PC-9 (cell line): Measurements from ENCODE around the gene FZD7. TPM values are rescaled to one million over a fixed set of nuclear protein-coding genes. Genes with fewer than 3 reads are reported as not detected.

ENCODE experiments used
- BruUV-seq: library from RNA; stranded (reverse); fragments of 400-500 nt; replicated peaks from 2 replicates; lab custom pipeline; 2021; lab: Mats Ljungman, UMichigan
- CTCF ChIA-PET: fragments of 300-600 bp; sonication (Branson Sonifier 250); formaldehyde crosslinking; loops from one replicate; lab custom pipeline; 2022; ENCODE audit warnings: antibody characterized with exemption; lab: Charles Lee
- POLR2A ChIA-PET: fragments of 300-600 bp; sonication (Branson Sonifier 250); formaldehyde crosslinking; loops from one replicate; lab custom pipeline; 2022; ENCODE audit warnings: antibody characterized with exemption; ENCODE audit not compliant: unreplicated experiment; lab: Charles Lee
- DNase-seq, 2 experiments: peaks; one replicate each; pipeline versions ENCODE4 v3.0.0 to v3.0.0-alpha.2; 2015 to 2022; ENCODE audit warnings: mixed read lengths in 1 of 2
- H2AFZ ChIP-seq: fragments of 200-600 bp; sonication (generic); 2 replicates; pipeline ENCODE4 v1.8.1; 2017; ENCODE audit warnings: antibody characterized with exemption
- H3F3A ChIP-seq: fragments of 200-600 bp; sonication (generic); 2 replicates; pipeline ENCODE4 v1.8.1; 2017; ENCODE audit warnings: antibody characterized with exemption, mild to moderate bottlenecking, low read depth; ENCODE audit not compliant: insufficient read depth
- H3K27ac ChIP-seq: fragments of 200-600 bp; sonication (generic); 2 replicates; pipeline ENCODE4 v1.6.1; 2016; ENCODE audit warnings: mixed run types
- H3K27me3 ChIP-seq: fragments of 200-600 bp; sonication (generic); 2 replicates; pipeline ENCODE4 v1.6.1; 2016; ENCODE audit warnings: low read depth, mixed run types; ENCODE audit not compliant: insufficient read depth
- H3K36me3 ChIP-seq: fragments of 200-600 bp; sonication (generic); 2 replicates; pipeline ENCODE4 v1.6.1; 2016; ENCODE audit warnings: low read depth, mixed run types
- H3K4me1 ChIP-seq: fragments of 200-600 bp; sonication (generic); replicated peaks from 2 replicates; pipeline ENCODE4 v1.6.1; 2016; ENCODE audit warnings: mixed run types; ENCODE audit not compliant: insufficient read depth
- H3K4me2 ChIP-seq: fragments of 200-600 bp; sonication (generic); 2 replicates; pipeline ENCODE4 v1.6.1; 2017; ENCODE audit warnings: mixed run types
- H3K4me3 ChIP-seq: fragments of 200-600 bp; sonication (generic); 2 replicates; pipeline ENCODE4 v1.6.1; 2016; ENCODE audit warnings: mixed run types
- H3K79me2 ChIP-seq: fragments of 200-600 bp; sonication (generic); 2 replicates; pipeline ENCODE4 v1.6.1; 2017; ENCODE audit warnings: low read depth, mixed run types
- H3K9me2 ChIP-seq: fragments of 200-600 bp; sonication (generic); 2 replicates; pipeline ENCODE4 v1.8.1; 2017; ENCODE audit warnings: mild to moderate bottlenecking; ENCODE audit not compliant: insufficient read depth
- H3K9me3 ChIP-seq: fragments of 200-600 bp; sonication (generic); 2 replicates; pipeline ENCODE4 v1.8.1; 2016; ENCODE audit warnings: low read depth; ENCODE audit not compliant: insufficient read depth
- H4K20me1 ChIP-seq: fragments of 200-600 bp; sonication (generic); 2 replicates; pipeline ENCODE4 v1.8.1; 2017; ENCODE audit not compliant: insufficient read depth
- CTCF ChIP-seq: fragments of 200-600 bp; sonication (generic); conservative IDR thresholded peaks from 2 replicates; pipeline ENCODE4 v1.6.1; 2017; ENCODE audit warnings: mixed run types, antibody characterized with exemption, mild to moderate bottlenecking, moderate library complexity
- EZH2 ChIP-seq: fragments of 200-600 bp; sonication (generic); IDR thresholded peaks from 2 replicates; pipeline ENCODE4 v1.8.0; 2017; ENCODE audit warnings: antibody characterized with exemption, low read depth
- intact Hi-C: fragments of 100-400 bp; cut with micrococcal nuclease; formaldehyde crosslinking; loops from one replicate; pipeline ENCODE4 v1.10.0; 2022; ENCODE audit not compliant: unreplicated experiment
- total RNA-seq: library from RNA; stranded (reverse); gene quantifications from 2 replicates; pipeline ENCODE4 v1.2.3, GENCODE V29; 2021

FZD7 gene
- total RNA-seq, 1 experiment from 2014 or later = 26.8 TPM

DNA sequence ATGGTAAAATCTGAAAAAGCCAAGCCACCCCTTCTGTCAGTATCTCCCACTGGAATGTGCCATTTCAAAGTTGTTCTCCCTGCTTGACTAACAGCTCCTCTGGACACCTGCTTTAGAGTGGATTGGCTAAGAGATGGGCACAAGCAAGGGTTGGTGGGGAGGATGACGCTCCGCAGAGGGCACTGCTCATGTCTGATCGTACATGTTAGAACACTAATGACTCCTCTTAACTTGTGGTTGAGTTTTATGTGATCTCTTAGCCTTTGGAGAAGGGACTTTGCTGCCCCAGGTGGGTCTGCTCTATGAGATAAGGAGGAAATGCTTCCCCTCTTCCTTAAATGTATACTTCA, 31.2 kb downstream of the FZD7 start:
- no peaks in the 10 kb centered on the region for H3K9me2 ChIP-seq
- ChIA-PET POLR2A (interaction anchor here (0.7 kb wide), 1 partner anchor 157 kb away, joined by 4 read pairs; no protein-coding TSS in a partner anchor), CTCF (no interaction called here)
- H3K9me3 ChIP-seq = no peaks in the 10 kb centered on the region
- intact Hi-C loops = no loop called here
- H3F3A ChIP-seq = no peaks in the 10 kb centered on the region
- no peaks in the 10 kb centered on the region for H4K20me1 ChIP-seq
- TF ChIP-seq CTCF (no peak), EZH2 (no peak)
- H3K27ac ChIP-seq = no peak overlapping the region
- H3K4me2 ChIP-seq = no peak overlapping the region
- no peak overlapping the region for H2AFZ ChIP-seq
- H3K27me3 ChIP-seq = no peaks in the 10 kb centered on the region
- H3K4me1 ChIP-seq = no peaks in the 10 kb centered on the region
- DNase-seq = no peak
- no peaks in the 10 kb centered on the region for H3K79me2 ChIP-seq
- no TSS peak for BruUV-seq
- no peaks in the 10 kb centered on the region for H3K36me3 ChIP-seq
- H3K4me3 ChIP-seq = no peak overlapping the region

GRCh38 chr2:202065876-202066275, 32.2 kb downstream of the FZD7 start:
- H3K4me1 ChIP-seq = no peaks in the 10 kb centered on the region
- BruUV-seq = no TSS peak
- intact Hi-C loops = no loop called here
- no peaks in the 10 kb centered on the region for H3K9me2 ChIP-seq
- H3K9me3 ChIP-seq = no peaks in the 10 kb centered on the region
- no peak overlapping the region for H3K4me2 ChIP-seq
- DNase-seq = no peak
- H4K20me1 ChIP-seq = no peaks in the 10 kb centered on the region
- no peaks in the 10 kb centered on the region for H3F3A ChIP-seq
- ChIA-PET CTCF (no interaction called here), POLR2A (no interaction called here)
- H3K4me3 ChIP-seq = no peak overlapping the region
- H3K27me3 ChIP-seq = no peaks in the 10 kb centered on the region
- H3K27ac ChIP-seq = no peak overlapping the region
- H3K36me3 ChIP-seq = no peaks in the 10 kb centered on the region
- no peak overlapping the region for H2AFZ ChIP-seq
- TF ChIP-seq CTCF (no peak), EZH2 (no peak)
- no peaks in the 10 kb centered on the region for H3K79me2 ChIP-seq

GRCh38 chr2:202066875-202067274, 33.2 kb downstream of the FZD7 start:
- DNase-seq = no peak
- no peak overlapping the region for H3K27ac ChIP-seq
- H3K27me3 ChIP-seq = no peaks in the 10 kb centered on the region
- H3K9me2 ChIP-seq = no peaks in the 10 kb centered on the region
- H3K36me3 ChIP-seq = no peaks in the 10 kb centered on the region
- ChIA-PET CTCF (no interaction called here), POLR2A (no interaction called here)
- H3K4me2 ChIP-seq = no peak overlapping the region
- intact Hi-C loops = no loop called here
- no peak overlapping the region for H3K4me3 ChIP-seq
- H3K4me1 ChIP-seq = no peaks in the 10 kb centered on the region
- H4K20me1 ChIP-seq = no peaks in the 10 kb centered on the region
- H3K79me2 ChIP-seq = no peaks in the 10 kb centered on the region
- no TSS peak for BruUV-seq
- no peaks in the 10 kb centered on the region for H3K9me3 ChIP-seq
- no peaks in the 10 kb centered on the region for H3F3A ChIP-seq
- TF ChIP-seq CTCF (no peak), EZH2 (no peak)
- H2AFZ ChIP-seq = no peak overlapping the region
